Measurements from ENCODE around the gene KRT71. TPM values are rescaled to one million over a fixed set of nuclear protein-coding genes. Genes with fewer than 3 reads are reported as not detected.

The KRT71 gene
- polyA plus RNA-seq, 3 donors: not detected

- no peak for TF ChIP-seq CTCF (IDR thresholded peaks at IDR 0.05)
- Histone ChIP-seq H3K4me2 (replicated peaks; ENCODE audit: extremely low read depth, low read length, poor library complexity, severe bottlenecking) (peak overlapping the region; percentile 43), H3K36me3 (replicated peaks in 1 of 2; ENCODE audit: control insufficient read depth in 1 of 2, insufficient read depth in 2 of 2, low read length in 2 of 2) (no peaks in the 10 kb centered on the region), H3K27ac (ENCODE audit: low read depth in 1 of 2, low read length in 2 of 2) (no peak overlapping the region), H3K79me2 (ENCODE audit: insufficient read depth, low read length) (no peaks in the 10 kb centered on the region), H3K27me3 (ENCODE audit: control insufficient read depth in 2 of 2, insufficient read depth in 2 of 2, low read length in 2 of 2) (no peaks in the 10 kb centered on the region), H3K9ac (ENCODE audit: insufficient read depth, low read length, poor library complexity, severe bottlenecking) (no peak overlapping the region), H2AFZ (ENCODE audit: insufficient read depth, low read depth, low read length, poor library complexity, severe bottlenecking) (no peak overlapping the region), H4K20me1 (ENCODE audit: insufficient read depth, low read length) (no peaks in the 10 kb centered on the region), H3K4me1 (ENCODE audit: control insufficient read depth in 1 of 2, insufficient read depth in 2 of 2, low read length in 2 of 2) (peaks cover 9 to 18% of the 10 kb centered on the region in 2 donors), H3K4me3 (replicated peaks in 1 of 3; ENCODE audit: low read depth in 2 of 3, low read length in 3 of 3) (no peak overlapping the region), H3K9me3 (replicated peaks in 1 of 2; ENCODE audit: control insufficient read depth in 1 of 2, insufficient read depth in 1 of 2, low read length in 2 of 2) (no peaks in the 10 kb centered on the region)
- no peaks in the 10 kb centered on the region for H3K36me3 Mint-ChIP-seq
- H3K27ac Mint-ChIP-seq: no peak overlapping the region
- peak overlapping the region in 1 of 2 donors; percentile 23 for H3K4me3 Mint-ChIP-seq
- peaks cover 20% of the 10 kb centered on the region for H3K4me1 Mint-ChIP-seq
- DNase-seq: no peak
- intact Hi-C loops (cut with micrococcal nuclease): no loop called here
- WGBS (ENCODE audit: insufficient coverage): no CpG with 5 or more reads among the region's 4 CpGs
- H3K9me3 Mint-ChIP-seq: no peaks in the 10 kb centered on the region
- H3K27me3 Mint-ChIP-seq (ENCODE audit: low read depth in 3 of 3): peaks cover 10 to 18% (median 16%) of the 10 kb centered on the region in 3 donors
These were observed 58.4 kb downstream of the KRT71 start for GRCh38 chr12:52494518-52494917.

- Histone ChIP-seq H3K27me3 (ENCODE audit: control insufficient read depth in 2 of 2, insufficient read depth in 2 of 2, low read length in 2 of 2) (no peaks in the 10 kb centered on the region), H3K36me3 (replicated peaks in 1 of 2; ENCODE audit: control insufficient read depth in 1 of 2, insufficient read depth in 2 of 2, low read length in 2 of 2) (no peaks in the 10 kb centered on the region), H3K79me2 (ENCODE audit: insufficient read depth, low read length) (no peaks in the 10 kb centered on the region), H3K4me2 (replicated peaks; ENCODE audit: extremely low read depth, low read length, poor library complexity, severe bottlenecking) (no peak overlapping the region), H2AFZ (ENCODE audit: insufficient read depth, low read depth, low read length, poor library complexity, severe bottlenecking) (no peak overlapping the region), H3K4me3 (replicated peaks in 1 of 3; ENCODE audit: low read depth in 2 of 3, low read length in 3 of 3) (no peak overlapping the region), H3K27ac (ENCODE audit: low read depth in 1 of 2, low read length in 2 of 2) (no peak overlapping the region), H3K9me3 (replicated peaks in 1 of 2; ENCODE audit: control insufficient read depth in 1 of 2, insufficient read depth in 1 of 2, low read length in 2 of 2) (no peaks in the 10 kb centered on the region), H4K20me1 (ENCODE audit: insufficient read depth, low read length) (no peaks in the 10 kb centered on the region), H3K9ac (ENCODE audit: insufficient read depth, low read length, poor library complexity, severe bottlenecking) (no peak overlapping the region), H3K4me1 (ENCODE audit: control insufficient read depth in 1 of 2, insufficient read depth in 2 of 2, low read length in 2 of 2) (peaks cover 9 to 18% of the 10 kb centered on the region in 2 donors)
- no peaks in the 10 kb centered on the region for H3K36me3 Mint-ChIP-seq
- peak overlapping the region in 1 of 2 donors; percentile 23 for H3K4me3 Mint-ChIP-seq
- no peak for DNase-seq
- no CpG with 5 or more reads among the region's 1 CpG for WGBS (ENCODE audit: insufficient coverage)
- H3K27ac Mint-ChIP-seq: no peak overlapping the region
- H3K27me3 Mint-ChIP-seq (ENCODE audit: low read depth in 3 of 3): peaks cover 10 to 18% (median 16%) of the 10 kb centered on the region in 3 donors
- intact Hi-C loops (cut with micrococcal nuclease): no loop called here
- no peak for TF ChIP-seq CTCF (IDR thresholded peaks at IDR 0.05)
- no peaks in the 10 kb centered on the region for H3K9me3 Mint-ChIP-seq
- peaks cover 20% of the 10 kb centered on the region for H3K4me1 Mint-ChIP-seq
These were observed 58.8 kb downstream of the KRT71 start for GRCh38 chr12:52494100-52494499.

Other genes starting within 250 kb of the KRT71 start
- gene KRT83, start 231.7 kb downstream of the KRT71 start, polyA plus RNA-seq: not detected
- not detected for gene KRT85, start 185.7 kb downstream of the KRT71 start, polyA plus RNA-seq
- gene KRT84, start 167.5 kb downstream of the KRT71 start, polyA plus RNA-seq: not detected
- not detected for gene KRT82, start 146.8 kb downstream of the KRT71 start, polyA plus RNA-seq
- gene KRT75, start 118.8 kb downstream of the KRT71 start, polyA plus RNA-seq: not detected
- not detected for gene KRT6B, start 101.0 kb downstream of the KRT71 start, polyA plus RNA-seq
- gene KRT6C, start 79.3 kb downstream of the KRT71 start, polyA plus RNA-seq: not detected
- not detected for gene KRT6A, start 59.9 kb downstream of the KRT71 start, polyA plus RNA-seq
- under 1 TPM in 1 of 3 donors, not detected in 2; 0.04 TPM for gene KRT5, start 32.8 kb downstream of the KRT71 start, polyA plus RNA-seq
- not detected for gene KRT74, start 20.7 kb upstream of the KRT71 start, polyA plus RNA-seq
- not detected for gene KRT72, start 48.3 kb upstream of the KRT71 start, polyA plus RNA-seq
- gene KRT73, start 65.4 kb upstream of the KRT71 start, polyA plus RNA-seq: not detected
- gene KRT2, start 99.1 kb upstream of the KRT71 start, polyA plus RNA-seq: not detected
- not detected for gene KRT1, start 127.3 kb upstream of the KRT71 start, polyA plus RNA-seq
- not detected for gene KRT77, start 150.4 kb upstream of the KRT71 start, polyA plus RNA-seq
- not detected for gene KRT76, start 224.2 kb upstream of the KRT71 start, polyA plus RNA-seq
- gene KRT3, start 243.0 kb upstream of the KRT71 start, polyA plus RNA-seq: not detected